Measurements from ENCODE around the gene ACOXL. TPM values are rescaled to one million over a fixed set of nuclear protein-coding genes. Genes with fewer than 3 reads are reported as not detected.

Gene ACOXL
- total and polyA plus RNA-seq, 2 of the 8 experiments (the other 6 are each of a cell fraction or from before 2014, with no cell fraction given) = 11.4 to 20.6 TPM

DNA sequence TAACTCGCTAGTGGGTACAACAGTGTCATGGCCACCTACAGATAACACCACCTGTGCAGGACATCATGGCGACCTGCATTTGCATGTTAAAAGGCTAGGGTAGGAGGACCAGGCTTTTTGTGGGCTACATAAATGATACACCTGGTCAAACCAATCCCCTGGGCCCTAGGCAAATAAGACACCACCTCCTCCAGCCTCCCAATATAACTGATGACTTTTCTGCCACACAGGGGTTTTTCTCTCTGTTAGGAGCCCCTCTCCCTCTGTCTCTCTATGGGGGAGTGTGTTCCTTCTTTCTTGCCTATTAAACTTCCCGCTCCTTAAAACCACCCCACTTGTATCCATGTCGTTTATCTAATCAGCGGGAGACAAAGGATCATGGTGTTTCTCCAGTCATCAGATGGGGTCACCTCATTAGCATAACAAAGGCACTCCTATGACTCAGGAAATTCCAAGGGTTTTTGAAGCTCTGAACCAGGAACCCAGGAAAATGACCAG lies 43.7 kb upstream of the ACOXL start (continued):
- TF ChIP-seq MAFK (IDR thresholded peaks at IDR 0.05; ENCODE audit: low read depth, low read length) (peak; percentile 94), TCF12 (IDR thresholded peaks at IDR 0.05; ENCODE audit: low read depth, low read length) (peak; percentile 87), CBX5 (IDR thresholded peaks at IDR 0.05; ENCODE audit: low read depth, low read length) (no peak), GABPA (IDR thresholded peaks at IDR 0.05; ENCODE audit: borderline replicate concordance, insufficient read depth, low read length) (no peak), CEBPB (IDR thresholded peaks at IDR 0.05; ENCODE audit: low read depth, low read length) (no peak), KDM5A (IDR thresholded peaks at IDR 0.05; ENCODE audit: low read length) (no peak), KDM4A (IDR thresholded peaks at IDR 0.05; ENCODE audit: low read depth, low read length, severe bottlenecking) (no peak), PHF8 (conservative IDR thresholded peaks at IDR 0.05; ENCODE audit: low read depth, low read length) (no peak), CHD1 (IDR thresholded peaks at IDR 0.05; ENCODE audit: low read depth, low read length) (no peak), SP4 (IDR thresholded peaks at IDR 0.05; ENCODE audit: low read length) (no peak), CTBP2 (IDR thresholded peaks at IDR 0.05; ENCODE audit: borderline replicate concordance, insufficient read depth, insufficient read length, low read length) (no peak)
- TF ChIP-seq, protein P1, sequence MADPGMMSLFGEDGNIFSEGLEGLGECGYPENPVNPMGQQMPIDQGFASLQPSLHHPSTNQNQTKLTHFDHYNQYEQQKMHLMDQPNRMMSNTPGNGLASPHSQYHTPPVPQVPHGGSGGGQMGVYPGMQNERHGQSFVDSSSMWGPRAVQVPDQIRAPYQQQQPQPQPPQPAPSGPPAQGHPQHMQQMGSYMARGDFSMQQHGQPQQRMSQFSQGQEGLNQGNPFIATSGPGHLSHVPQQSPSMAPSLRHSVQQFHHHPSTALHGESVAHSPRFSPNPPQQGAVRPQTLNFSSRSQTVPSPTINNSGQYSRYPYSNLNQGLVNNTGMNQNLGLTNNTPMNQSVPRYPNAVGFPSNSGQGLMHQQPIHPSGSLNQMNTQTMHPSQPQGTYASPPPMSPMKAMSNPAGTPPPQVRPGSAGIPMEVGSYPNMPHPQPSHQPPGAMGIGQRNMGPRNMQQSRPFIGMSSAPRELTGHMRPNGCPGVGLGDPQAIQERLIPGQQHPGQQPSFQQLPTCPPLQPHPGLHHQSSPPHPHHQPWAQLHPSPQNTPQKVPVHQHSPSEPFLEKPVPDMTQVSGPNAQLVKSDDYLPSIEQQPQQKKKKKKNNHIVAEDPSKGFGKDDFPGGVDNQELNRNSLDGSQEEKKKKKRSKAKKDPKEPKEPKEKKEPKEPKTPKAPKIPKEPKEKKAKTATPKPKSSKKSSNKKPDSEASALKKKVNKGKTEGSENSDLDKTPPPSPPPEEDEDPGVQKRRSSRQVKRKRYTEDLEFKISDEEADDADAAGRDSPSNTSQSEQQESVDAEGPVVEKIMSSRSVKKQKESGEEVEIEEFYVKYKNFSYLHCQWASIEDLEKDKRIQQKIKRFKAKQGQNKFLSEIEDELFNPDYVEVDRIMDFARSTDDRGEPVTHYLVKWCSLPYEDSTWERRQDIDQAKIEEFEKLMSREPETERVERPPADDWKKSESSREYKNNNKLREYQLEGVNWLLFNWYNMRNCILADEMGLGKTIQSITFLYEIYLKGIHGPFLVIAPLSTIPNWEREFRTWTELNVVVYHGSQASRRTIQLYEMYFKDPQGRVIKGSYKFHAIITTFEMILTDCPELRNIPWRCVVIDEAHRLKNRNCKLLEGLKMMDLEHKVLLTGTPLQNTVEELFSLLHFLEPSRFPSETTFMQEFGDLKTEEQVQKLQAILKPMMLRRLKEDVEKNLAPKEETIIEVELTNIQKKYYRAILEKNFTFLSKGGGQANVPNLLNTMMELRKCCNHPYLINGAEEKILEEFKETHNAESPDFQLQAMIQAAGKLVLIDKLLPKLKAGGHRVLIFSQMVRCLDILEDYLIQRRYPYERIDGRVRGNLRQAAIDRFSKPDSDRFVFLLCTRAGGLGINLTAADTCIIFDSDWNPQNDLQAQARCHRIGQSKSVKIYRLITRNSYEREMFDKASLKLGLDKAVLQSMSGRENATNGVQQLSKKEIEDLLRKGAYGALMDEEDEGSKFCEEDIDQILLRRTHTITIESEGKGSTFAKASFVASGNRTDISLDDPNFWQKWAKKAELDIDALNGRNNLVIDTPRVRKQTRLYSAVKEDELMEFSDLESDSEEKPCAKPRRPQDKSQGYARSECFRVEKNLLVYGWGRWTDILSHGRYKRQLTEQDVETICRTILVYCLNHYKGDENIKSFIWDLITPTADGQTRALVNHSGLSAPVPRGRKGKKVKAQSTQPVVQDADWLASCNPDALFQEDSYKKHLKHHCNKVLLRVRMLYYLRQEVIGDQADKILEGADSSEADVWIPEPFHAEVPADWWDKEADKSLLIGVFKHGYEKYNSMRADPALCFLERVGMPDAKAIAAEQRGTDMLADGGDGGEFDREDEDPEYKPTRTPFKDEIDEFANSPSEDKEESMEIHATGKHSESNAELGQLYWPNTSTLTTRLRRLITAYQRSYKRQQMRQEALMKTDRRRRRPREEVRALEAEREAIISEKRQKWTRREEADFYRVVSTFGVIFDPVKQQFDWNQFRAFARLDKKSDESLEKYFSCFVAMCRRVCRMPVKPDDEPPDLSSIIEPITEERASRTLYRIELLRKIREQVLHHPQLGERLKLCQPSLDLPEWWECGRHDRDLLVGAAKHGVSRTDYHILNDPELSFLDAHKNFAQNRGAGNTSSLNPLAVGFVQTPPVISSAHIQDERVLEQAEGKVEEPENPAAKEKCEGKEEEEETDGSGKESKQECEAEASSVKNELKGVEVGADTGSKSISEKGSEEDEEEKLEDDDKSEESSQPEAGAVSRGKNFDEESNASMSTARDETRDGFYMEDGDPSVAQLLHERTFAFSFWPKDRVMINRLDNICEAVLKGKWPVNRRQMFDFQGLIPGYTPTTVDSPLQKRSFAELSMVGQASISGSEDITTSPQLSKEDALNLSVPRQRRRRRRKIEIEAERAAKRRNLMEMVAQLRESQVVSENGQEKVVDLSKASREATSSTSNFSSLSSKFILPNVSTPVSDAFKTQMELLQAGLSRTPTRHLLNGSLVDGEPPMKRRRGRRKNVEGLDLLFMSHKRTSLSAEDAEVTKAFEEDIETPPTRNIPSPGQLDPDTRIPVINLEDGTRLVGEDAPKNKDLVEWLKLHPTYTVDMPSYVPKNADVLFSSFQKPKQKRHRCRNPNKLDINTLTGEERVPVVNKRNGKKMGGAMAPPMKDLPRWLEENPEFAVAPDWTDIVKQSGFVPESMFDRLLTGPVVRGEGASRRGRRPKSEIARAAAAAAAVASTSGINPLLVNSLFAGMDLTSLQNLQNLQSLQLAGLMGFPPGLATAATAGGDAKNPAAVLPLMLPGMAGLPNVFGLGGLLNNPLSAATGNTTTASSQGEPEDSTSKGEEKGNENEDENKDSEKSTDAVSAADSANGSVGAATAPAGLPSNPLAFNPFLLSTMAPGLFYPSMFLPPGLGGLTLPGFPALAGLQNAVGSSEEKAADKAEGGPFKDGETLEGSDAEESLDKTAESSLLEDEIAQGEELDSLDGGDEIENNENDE (IDR thresholded peaks at IDR 0.05; ENCODE audit: insufficient replicate concordance, low read length) = no peak
